ENCODE measurements around the gene ATRN. TPM values are rescaled to one million over a fixed set of nuclear protein-coding genes. Genes with fewer than 3 reads are reported as not detected.

Gene ATRN
- total RNA-seq, 1 donor from 2014 or later, result 33.5 TPM

GRCh38 chr20:3673221-3674070, 202.6 kb downstream of the ATRN start:
- DNase-seq (ENCODE audit: low read depth), result no peak

DNA sequence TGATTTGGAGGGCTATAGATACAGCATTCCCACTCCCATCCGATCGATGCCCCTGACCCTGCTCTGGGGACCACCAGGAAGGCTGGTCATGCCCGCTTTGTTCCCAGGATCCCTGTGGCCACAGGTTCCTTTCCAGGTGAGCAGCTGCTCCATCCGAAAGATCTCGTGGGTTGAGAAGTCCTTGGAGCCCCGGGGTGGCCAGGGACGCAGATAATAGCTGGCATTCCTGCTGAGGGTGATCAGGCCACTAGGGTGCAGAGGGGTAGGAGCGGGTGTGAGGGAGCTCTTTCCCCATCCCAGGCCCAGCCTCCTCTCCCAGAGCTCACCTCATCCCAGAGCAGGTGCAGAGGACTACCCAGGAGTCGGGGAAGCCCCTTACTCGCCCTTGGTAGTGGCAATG, 203.6 kb downstream of the ATRN start:
- no peak for DNase-seq (ENCODE audit: low read depth)

- DNase-seq (ENCODE audit: low read depth), result no peak
Observed at GRCh38 chr20:3674995-3675900, 204.4 kb downstream of the ATRN start.

DNA sequence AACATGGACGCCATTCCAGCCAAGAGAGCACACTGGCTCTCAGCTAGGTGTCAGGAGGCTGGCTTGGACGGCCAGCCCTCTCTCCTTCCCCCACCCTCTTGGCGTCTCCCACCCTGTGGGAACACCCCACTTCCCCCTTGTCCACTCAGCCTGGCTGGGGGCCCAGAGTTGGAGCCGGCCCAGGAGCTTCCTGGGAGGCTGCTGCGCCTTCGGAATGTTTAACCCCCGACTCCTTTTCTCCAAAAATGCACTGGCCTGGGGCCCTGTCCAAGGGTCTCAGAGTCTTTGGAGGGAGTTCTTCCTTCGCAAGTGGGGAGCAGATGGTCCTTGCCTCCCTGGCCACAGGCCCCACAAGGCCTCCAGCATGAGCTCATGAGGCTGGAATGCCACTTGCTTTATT, 206.9 kb downstream of the ATRN start:
- DNase-seq (ENCODE audit: low read depth), result peak; percentile 26

DNA sequence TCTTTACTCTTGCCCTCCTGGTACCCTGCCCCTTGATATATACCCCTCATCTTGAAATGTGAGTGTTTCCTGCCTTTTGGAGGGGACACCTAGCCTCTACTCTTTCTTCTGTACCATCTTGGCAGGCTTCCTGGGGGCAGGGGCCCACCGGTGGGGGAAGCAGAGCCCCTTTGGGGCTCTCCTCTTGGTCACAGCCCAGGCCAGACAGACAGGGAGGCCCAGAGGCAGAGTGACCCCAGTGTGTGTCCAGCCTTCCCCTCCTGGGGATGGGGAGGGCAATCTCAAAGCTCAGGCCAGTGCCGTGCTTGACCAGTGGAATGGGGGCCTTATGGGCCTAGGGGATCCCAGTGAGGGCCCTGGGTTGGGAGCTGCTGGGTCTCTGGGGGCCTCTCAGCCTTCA, 207.4 kb downstream of the ATRN start:
- no peak for DNase-seq (ENCODE audit: low read depth)

GRCh38 chr20:3678856-3679720, 208.3 kb downstream of the ATRN start:
- no peak for DNase-seq (ENCODE audit: low read depth)

DNA sequence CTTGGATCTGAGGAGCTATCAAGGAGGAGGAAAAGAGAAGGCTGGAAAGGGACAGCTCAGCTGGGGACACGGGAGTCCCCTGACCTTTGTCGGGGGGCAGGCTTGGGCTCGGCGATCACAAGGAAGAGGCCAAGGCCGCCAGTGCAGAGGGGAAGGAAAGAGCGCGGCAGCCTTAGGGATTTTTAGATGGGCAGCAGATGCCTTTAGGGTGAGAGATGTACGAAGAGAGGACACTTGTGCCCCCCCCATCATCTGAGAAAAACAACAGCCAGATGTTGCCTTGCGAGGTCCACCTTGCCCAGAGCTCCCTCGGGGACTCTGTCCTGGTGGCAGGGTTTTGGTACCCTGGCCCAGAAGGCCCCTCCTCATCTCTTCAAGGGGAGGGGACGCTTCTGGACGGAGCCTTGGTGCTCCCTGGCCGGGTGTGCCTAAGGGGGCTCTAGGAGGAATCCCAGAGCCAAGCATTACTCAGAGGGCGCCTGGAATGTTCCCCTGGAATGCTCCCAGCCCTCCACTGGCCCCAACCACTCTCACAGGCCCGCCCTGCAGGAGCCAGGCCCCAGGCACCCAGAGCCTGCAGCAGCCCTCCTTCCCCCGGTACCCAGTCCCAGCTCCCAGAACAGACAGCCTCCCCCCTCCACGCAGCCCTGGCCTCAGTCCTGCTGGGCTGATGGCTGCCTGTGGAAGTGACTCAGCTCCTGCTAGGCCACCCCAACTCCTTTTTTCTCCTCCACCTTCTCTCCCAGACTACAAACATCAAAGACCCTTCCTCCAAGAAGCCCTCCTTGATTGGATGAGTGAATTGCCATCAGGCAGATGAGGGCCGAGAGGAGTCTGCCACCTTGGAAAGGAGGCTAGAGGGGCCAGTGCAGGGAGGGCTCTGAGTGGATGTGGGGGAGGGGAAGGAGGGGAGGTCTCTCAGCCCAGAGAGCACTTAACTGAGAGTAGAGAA, 209.2 kb downstream of the ATRN start:
- DNase-seq (ENCODE audit: low read depth), result peak; percentile 41

- no peak for DNase-seq (ENCODE audit: low read depth)
Observed at GRCh38 chr20:3680701-3681351, 210.0 kb downstream of the ATRN start.

DNA sequence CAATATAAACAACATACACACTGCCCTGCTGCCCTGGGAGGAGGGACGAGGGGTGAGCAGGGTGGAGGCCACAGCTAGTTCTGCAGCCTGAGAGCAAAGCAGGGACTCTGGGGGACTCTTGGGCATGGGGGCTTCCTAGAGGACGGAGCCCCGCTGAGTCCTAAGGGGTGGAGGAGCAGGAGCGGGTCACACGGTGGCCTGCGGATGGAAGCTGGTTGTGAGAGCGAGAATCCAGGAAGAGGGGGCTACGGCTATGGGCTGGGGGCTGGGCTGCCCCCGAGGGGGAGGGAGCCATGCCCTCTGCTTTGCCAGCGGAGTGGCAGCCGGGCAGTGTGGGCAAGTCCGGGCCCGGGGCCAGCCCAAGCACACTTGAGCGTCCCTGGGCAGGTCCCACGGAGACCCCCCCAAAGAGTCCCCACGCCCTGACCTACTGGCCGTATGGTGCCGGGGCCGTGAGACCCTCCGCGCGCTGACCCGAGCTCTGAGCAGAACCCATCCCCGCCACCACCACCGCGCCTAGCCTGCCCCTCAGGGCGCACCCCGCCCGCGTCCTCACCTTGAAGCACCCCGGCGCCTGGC, 210.6 kb downstream of the ATRN start:
- no peak for DNase-seq (ENCODE audit: low read depth)

DNA sequence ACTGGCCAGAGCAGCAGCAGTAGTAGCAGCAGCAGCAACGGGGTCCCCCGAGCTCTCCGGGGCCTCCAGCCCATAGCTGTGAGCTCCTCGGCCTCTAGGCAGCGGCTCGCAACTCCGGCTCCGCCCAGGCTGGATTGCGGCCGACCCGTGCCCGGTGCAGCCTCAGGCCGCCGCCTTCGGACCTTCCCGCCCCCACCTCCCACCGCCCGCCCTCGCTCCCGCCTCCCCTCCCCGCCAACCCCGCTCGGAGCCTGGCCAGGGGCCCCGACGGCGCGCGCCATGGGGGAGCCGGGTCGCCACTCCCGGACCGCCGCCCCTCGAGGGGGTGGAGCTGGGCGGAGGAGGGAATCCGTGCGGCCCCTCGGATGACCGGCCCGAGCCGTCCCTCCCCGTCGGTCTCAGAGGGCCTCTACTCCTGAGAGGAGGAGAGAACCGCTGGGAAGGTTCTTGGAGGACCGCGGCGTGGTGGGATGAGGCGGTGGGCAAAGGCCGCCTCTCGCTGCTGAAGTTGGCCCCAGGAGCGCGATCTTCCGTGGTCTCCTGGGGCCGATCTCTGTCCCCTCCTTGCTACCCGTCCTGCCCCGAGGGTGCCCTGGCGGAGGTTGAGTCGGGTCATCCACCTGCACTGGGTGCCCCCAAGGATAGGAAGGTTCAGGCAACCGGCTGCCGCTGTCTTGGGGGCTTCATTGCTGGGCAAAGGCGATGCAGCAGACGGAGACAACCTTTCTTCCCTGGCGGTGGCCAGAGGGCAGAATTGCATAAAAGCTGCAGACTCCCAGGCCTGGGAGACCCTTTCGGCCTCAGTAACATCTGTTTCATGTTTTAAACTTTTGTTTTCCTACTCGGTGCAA, 211.3 kb downstream of the ATRN start, which contains the start of gene ADAM33:
Gene ADAM33, minus strand, starts transcription at position 80 of the 851 bp plus-strand sequence. Its CDS starts 6 bp downstream, at position 74.
- no peak for DNase-seq (ENCODE audit: low read depth)

DNA sequence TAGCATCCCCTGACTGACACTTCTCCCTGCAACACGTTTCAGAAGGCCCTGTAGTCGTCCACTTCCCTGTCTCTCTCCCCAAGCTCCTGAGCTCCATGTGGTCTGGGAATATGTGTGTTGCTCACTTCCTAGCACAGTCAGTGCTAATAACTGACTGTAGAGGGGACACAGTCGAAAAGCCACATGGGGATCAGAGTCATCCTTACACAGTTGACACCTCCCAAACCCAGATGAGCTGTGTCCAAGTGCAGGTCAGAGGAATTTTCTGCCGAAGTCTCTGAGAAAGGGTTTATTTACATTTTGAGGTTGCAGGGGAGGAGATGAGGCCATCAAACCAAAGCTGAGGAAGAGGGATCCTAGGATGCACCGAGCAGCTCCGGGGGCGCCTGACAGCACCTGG, 214.5 kb downstream of the ATRN start:
- DNase-seq (ENCODE audit: low read depth), result no peak

GRCh38 chr20:3686421-3686820, 215.6 kb downstream of the ATRN start:
- DNase-seq (ENCODE audit: low read depth), result no peak

DNA sequence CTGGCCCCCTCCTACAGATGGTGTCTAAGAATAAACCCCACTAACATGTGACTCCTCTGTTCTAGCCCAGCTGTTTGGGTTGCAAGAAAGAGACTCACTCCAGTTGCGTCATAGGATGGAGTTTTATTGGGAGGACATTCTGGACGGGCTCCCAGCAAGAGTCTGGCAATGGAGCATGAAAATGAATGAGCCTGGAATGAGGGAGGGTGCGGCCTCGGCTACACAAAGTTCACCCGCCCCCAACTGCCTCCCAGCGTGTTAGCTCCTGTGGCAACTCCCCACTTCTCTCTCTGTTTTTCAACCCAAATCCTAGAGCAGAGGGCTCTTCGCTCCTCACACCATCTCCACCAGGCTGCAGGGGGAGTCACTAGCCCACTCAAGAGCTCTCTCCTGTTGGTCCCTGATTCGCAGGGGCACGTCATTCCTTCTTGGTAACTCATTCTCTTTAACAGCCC, 216.1 kb downstream of the ATRN start:
- peak; percentile 95 for DNase-seq (ENCODE audit: low read depth)

- DNase-seq (ENCODE audit: low read depth), result peak; percentile 76
Observed at GRCh38 chr20:3687655-3688054, 216.8 kb downstream of the ATRN start.

- no peak for DNase-seq (ENCODE audit: low read depth)
Observed at GRCh38 chr20:3689978-3690377, 219.2 kb downstream of the ATRN start.

- no peak for DNase-seq (ENCODE audit: low read depth)
Observed at GRCh38 chr20:3690413-3690812, 219.6 kb downstream of the ATRN start.

DNA sequence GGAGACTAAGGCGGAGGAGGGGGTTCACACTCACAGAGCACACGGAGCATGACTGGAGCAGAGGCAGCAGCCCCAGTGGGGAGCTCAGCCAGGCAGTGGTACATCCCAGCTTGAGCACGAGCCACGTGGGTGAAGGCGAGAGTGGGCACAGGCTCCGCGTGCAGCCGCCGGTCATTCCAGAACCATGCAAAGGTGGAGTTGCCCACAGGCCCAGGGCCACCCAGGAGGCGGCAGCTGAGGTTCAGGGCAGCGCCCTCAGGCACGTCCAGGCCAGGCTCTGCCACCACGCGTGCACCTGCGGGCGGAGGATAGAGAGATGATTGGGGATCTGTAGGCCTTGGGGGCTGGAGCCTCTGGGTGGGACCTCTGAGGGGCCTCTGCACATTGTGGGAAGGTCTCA, 220.5 kb downstream of the ATRN start:
- no peak for DNase-seq (ENCODE audit: low read depth)

DNA sequence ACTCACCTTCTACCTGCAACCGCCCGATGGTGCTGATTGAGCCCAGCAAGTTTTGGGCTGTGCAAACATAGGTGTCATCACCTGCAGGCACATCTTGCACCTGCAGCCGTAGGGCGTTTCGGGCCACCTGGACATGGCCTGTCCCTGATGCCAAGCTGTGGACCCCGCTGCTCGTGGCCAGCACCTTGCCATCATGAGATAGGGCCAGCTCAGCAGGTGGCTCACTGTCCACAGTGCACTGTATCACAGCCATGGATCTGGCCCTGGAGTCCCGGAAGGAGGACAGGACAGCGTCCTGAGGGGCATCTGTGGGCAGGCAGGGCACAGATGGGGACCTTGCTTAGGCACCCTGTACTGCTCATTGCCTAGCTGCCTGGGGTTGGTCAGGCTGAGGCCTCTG, 221.1 kb downstream of the ATRN start:
- no peak for DNase-seq (ENCODE audit: low read depth)
